Cardiac fibroblast (primary cell): ENCODE results near the gene OSBPL6.
A peak's percentile ranks its signal among the peaks of the same experiment; 100 is the strongest.

Experiments used
- DNase-seq, 2 donors: peaks; one replicate each; pipeline versions ENCODE4 v3.0.0 to v3.0.0-alpha.2; 2010; ENCODE audit warnings: low read depth in 2 of 2
- H3K4me3 ChIP-seq, 2 donors: replicated peaks in 1 of 2; 1 replicate in 1 of 2; 2 replicates in 1 of 2; pipeline ENCODE4 v1.5.1; 2011; ENCODE audit warnings: low read depth in 2 of 2, low read length in 2 of 2, mild to moderate bottlenecking in 2 of 2, moderate library complexity in 1 of 2
- CTCF ChIP-seq: IDR thresholded peaks from one replicate; pipeline ENCODE4 v1.5.1; 2011; ENCODE audit warnings: low read depth, mild to moderate bottlenecking, low read length, inconsistent platforms

The OSBPL6 gene

GRCh38 chr2:178287652-178288344 lies 93.5 kb downstream of the OSBPL6 start:
- no peak for TF ChIP-seq CTCF
- DNase-seq, result peak in 1 of 2 donors; percentile 51

GRCh38 chr2:178291703-178292102 lies 97.4 kb downstream of the OSBPL6 start:
- no peak for TF ChIP-seq CTCF
- H3K4me3 ChIP-seq, result no peak overlapping the region
- no peak for DNase-seq

More at GRCh38 chr2:178287652-178288344, 93.5 kb downstream of the OSBPL6 start:
- no peak overlapping the region for H3K4me3 ChIP-seq

GRCh38 chr2:178292586-178292985 lies 98.3 kb downstream of the OSBPL6 start:
- no peak for DNase-seq
- TF ChIP-seq CTCF, result no peak

GRCh38 chr2:178295115-178295514 lies 100.8 kb downstream of the OSBPL6 start:
- no peak for DNase-seq
- TF ChIP-seq CTCF, result no peak
- H3K4me3 ChIP-seq, result no peak overlapping the region

More at GRCh38 chr2:178292586-178292985, 98.3 kb downstream of the OSBPL6 start:
- no peak overlapping the region for H3K4me3 ChIP-seq

- DNase-seq, result no peak
- H3K4me3 ChIP-seq, result no peak overlapping the region
- TF ChIP-seq CTCF, result no peak
These were observed 101.6 kb downstream of the OSBPL6 start for GRCh38 chr2:178295906-178296305.

- no peak overlapping the region for H3K4me3 ChIP-seq
- DNase-seq, result peak in 1 of 2 donors; percentile 29
- TF ChIP-seq CTCF, result no peak
These were observed 102.2 kb downstream of the OSBPL6 start for GRCh38 chr2:178296394-178297090.

GRCh38 chr2:178297091-178297411 lies 102.7 kb downstream of the OSBPL6 start:
- no peak for DNase-seq
- no peak for TF ChIP-seq CTCF
- H3K4me3 ChIP-seq, result no peak overlapping the region
